ENCODE measurements around the gene OR51B2.

DNA sequence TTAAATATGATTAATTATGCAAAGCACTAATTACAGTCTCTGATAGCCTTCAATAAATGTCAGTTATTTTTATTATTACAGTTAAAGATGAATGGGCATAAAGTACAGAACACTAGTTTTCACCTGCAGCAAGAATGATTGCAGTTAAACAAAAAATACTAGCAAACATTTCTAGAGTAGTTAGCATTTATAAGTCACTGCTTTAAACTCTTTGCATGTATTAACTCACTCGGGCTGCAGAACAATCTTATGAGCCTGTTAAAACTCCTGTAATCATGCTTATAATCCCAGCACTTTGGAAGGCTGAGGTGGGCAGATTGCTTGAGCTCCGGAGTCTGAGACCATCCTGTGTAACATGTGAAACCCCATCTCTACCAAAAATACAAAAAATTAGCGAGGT lies 37.2 kb downstream of the OR51B2 start:
- TF ChIP-seq, protein P1, sequence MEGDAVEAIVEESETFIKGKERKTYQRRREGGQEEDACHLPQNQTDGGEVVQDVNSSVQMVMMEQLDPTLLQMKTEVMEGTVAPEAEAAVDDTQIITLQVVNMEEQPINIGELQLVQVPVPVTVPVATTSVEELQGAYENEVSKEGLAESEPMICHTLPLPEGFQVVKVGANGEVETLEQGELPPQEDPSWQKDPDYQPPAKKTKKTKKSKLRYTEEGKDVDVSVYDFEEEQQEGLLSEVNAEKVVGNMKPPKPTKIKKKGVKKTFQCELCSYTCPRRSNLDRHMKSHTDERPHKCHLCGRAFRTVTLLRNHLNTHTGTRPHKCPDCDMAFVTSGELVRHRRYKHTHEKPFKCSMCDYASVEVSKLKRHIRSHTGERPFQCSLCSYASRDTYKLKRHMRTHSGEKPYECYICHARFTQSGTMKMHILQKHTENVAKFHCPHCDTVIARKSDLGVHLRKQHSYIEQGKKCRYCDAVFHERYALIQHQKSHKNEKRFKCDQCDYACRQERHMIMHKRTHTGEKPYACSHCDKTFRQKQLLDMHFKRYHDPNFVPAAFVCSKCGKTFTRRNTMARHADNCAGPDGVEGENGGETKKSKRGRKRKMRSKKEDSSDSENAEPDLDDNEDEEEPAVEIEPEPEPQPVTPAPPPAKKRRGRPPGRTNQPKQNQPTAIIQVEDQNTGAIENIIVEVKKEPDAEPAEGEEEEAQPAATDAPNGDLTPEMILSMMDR (IDR thresholded peaks at IDR 0.05), result no peak
- TF ChIP-seq EP300 (IDR thresholded peaks at IDR 0.05), result no peak

Data from sigmoid colon (tissue), 4 donors.